Sciatic nerve (tissue), 2 donors: ENCODE measurements around the gene ZNF414. TPM values are rescaled to one million over a fixed set of nuclear protein-coding genes. Genes with fewer than 3 reads are reported as not detected.

Source experiments
- ATAC-seq: fragments of 200-7000 bp; cut with Tn5 transposase; one replicate; pipeline ENCODE4 v1.9.1; 2020; ENCODE audit warnings: mild to moderate bottlenecking, moderate library complexity
- DNase-seq: peaks from one replicate; pipeline ENCODE4 v3.0.0-alpha.2; 2020; ENCODE audit warnings: low spot score
- intact Hi-C: fragments of 100-400 bp; cut with DNase I; formaldehyde crosslinking; loops from one replicate; pipeline ENCODE4 v1.14.2; 2022
- total RNA-seq: library from RNA; stranded (reverse); fragmentation: NEBNext Ultra II Directional; extraction: Animal tissue kit (Norgen Biotek cat#: 25700); gene quantifications from one replicate; pipeline ENCODE4 v1.2.1, GENCODE V29; 2021
- donor health status: DM: no; HTN: no; CAD: no.
- donor health status: DM: no; HTN: no; CAD: no.

ZNF414 gene
- total RNA-seq, 1 donor from 2014 or later = 22.2 TPM

DNA sequence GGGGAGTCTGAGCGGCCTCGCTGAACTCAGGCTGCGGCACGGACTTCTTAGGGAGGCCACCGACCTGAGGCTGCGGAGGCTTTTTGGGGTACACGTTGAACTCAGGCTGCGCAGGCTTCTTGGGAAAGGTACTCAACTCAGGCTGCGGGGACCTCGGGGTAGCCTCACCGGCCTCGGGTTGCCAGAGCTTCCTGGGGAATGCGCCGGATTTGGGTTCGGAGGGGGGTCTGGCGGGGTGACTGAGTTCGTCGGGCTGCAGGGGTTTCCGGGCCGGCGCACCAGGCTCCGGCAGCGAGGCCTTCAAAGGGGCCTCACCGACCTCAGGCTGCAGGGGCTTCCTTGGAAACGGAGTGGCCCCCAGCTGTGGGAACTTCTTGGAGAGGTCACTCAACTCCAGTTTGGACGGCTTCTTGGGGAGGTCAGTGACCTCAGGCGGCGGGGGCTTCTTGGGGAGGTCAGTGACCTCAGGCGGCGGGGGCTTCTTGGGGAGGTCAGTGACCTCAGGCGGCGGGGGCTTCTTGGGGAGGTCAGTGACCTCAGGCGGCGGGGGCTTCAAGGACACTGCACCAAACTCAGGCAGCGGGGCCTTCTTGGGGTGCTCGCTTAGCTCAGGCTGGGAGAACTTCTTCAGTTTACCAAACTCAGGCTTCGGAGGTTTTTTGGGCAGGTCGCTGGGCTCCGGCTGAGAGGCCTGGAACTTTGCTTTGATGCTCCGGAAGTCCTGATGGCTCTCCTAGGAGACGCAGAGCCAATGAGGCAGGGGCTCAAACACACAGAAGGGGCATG, 14.7 kb downstream of the ZNF414 start:
- intact Hi-C loops = no loop called here
- DNase-seq (no peak), ATAC-seq (no peak)

GRCh38 chr19:8498295-8498694, 15.7 kb downstream of the ZNF414 start:
- intact Hi-C loops = no loop called here
- ATAC-seq = no peak
- no peak for DNase-seq

DNA sequence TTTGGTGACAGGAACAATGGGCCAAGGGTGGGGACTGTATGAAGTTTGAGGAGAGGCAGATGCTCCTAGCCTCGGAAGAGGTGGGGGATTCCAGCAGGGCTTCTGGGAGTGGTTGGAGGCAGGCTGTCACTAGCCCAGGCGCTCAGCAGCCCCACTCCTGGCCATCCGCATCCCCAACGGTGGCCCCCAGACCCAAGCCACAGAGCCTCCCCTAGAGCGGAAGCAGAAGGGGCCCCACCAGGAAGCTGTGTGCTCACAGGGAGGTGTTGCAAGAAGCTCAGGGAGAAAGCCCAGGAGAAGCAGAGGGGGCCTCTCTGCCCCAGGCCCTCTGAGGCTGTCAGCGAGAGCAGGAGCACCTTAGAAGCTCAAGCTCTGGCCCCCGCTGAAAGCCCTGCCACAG, 19.8 kb downstream of the ZNF414 start:
- DNase-seq = no peak
- ATAC-seq = peak; percentile 21
- intact Hi-C loops = no loop called here

DNA sequence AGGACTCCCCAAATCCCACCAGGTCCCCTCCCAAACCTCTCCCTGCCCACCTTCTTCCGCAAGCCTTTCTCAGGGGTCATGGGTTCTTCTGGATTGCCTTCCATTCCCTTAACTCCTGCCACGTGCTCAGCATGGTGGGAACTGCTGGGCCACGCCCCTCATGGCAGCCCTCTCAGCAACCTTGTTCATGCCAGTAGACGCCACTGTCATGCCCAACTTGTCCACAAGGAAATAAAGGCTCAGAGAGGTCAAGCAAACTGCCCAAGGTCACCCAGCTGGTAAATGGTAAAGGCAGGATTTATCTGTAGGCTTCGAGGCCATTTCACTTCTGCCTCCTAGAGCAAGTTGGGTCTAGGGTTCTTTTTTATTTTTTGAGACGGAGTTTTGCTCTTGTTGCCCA, 22.4 kb downstream of the ZNF414 start:
- DNase-seq (no peak), ATAC-seq (no peak)
- intact Hi-C loops = no loop called here

DNA sequence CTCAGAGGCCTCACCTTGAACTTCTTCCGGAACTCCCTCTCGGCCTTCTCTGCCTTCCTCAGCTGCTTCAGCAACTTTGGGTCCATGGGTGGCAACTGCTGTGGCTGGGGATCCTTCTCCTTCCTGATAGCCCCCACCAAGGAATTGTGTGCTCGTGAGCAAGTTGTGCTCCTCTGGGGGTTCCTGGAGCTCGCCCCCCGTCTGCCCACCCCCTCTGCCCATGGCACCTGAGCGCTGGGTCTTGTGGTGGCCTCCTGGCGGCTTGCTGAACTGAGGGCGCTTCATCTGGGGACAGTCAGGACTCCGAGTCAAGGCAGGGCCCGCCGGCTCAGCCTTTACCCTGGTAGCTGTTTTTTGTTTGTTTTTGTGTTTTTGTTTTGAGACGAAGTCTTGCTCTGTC, 23.1 kb downstream of the ZNF414 start:
- intact Hi-C loops = no loop called here
- ATAC-seq = no peak
- DNase-seq = no peak

DNA sequence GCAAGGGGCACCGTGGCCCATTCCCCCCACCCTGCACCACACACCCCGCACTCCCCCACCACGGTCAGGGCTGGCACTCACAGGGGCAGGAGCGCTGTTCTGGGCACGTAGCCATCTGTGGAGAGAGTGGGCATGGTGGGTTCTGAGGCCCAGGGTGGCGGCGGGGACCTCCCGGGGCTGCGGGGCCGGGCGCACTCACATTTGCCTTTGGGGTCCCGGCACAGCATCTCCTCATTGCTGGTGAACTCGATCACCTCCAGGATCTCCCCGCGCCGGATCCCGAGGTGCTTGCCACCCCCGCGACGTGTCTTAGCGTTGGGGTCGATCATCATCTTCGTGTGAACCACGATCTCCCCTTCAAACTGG, 23.6 kb downstream of the ZNF414 start:
- ATAC-seq (no peak), DNase-seq (no peak)
- intact Hi-C loops = no loop called here

GRCh38 chr19:8489561-8490394, 24.2 kb downstream of the ZNF414 start:
- intact Hi-C loops = no loop called here
- no peak for ATAC-seq

DNA sequence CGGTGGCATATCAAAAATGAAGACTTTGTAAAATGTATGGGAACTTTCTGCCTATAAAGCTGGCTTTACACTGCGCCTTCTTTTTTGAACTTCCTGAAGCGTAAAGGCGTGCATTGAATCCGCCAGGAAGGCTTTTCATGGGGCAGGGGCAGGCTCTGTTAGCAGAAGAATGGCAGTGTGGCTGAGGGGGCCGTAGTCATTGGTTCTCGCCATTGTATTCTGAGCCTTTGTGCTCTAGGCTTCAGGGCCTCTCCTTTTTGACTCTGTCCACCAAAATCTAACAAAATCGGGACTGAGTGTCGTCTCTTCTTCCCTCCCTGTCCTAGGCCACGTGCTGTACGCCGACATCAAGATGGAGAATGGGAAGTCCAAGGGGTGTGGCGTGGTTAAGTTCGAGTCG, 25.6 kb downstream of the ZNF414 start:
- ATAC-seq (no peak), DNase-seq (no peak)
- intact Hi-C loops = no loop called here

More at GRCh38 chr19:8489561-8490394, 24.2 kb downstream of the ZNF414 start:
- no peak for DNase-seq

DNA sequence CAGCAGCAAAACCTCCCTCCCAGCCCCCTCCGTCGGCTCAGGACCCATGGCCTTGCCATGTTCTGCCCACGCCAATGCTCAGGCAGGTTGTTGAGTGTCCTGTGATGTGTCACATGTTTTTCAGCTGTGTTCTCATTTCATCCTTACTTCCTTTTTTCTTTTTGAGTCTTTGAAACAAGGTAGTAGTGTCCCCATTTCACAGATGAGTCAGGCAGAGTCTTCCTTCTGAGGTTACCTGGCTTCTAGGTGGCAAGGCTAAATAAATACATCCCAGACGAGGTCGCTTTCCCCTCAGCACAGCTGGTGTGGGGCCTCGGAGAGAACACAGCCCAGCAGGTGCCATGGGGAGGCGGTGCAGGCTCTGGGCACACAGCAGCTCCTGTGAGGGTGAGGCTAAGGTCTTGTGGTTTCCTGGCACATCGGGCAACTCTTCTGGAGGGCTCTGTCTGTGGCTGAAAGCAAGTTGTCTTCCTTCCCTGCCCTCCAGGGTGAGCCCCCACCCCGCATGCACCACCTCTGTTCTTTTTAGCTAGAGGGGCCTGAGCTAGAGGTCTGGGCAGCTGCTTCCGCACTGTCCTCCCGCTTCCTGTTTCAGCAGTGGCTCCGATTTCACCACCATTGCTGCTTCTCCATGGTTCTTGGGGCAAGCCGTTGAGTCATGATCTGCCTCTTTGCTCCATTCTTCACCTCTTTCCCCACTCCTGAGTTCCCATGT, 26.7 kb downstream of the ZNF414 start:
- DNase-seq (no peak), ATAC-seq (peak; percentile 63)
- intact Hi-C loops = no loop called here

- DNase-seq = no peak
- no peak for ATAC-seq
- intact Hi-C loops = no loop called here
These were observed 27.3 kb downstream of the ZNF414 start for GRCh38 chr19:8486661-8487136.

DNA sequence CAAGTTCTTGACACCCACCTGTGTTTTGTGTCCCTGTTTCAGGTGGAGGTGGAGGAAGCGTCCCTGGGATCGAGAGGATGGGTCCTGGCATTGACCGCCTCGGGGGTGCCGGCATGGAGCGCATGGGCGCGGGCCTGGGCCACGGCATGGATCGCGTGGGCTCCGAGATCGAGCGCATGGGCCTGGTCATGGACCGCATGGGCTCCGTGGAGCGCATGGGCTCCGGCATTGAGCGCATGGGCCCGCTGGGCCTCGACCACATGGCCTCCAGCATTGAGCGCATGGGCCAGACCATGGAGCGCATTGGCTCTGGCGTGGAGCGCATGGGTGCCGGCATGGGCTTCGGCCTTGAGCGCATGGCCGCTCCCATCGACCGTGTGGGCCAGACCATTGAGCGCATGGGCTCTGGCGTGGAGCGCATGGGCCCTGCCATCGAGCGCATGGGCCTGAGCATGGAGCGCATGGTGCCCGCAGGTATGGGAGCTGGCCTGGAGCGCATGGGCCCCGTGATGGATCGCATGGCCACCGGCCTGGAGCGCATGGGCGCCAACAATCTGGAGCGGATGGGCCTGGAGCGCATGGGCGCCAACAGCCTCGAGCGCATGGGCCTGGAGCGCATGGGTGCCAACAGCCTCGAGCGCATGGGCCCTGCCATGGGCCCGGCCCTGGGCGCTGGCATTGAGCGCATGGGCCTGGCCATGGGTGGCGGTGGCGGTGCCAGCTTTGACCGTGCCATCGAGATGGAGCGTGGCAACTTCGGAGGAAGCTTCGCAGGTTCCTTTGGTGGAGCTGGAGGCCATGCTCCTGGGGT, 28.2 kb downstream of the ZNF414 start:
- no peak for ATAC-seq
- no peak for DNase-seq
- intact Hi-C loops = no loop called here

- no peak for DNase-seq
- peak; percentile 16 for ATAC-seq
- intact Hi-C loops = no loop called here
These were observed 29.6 kb downstream of the ZNF414 start for GRCh38 chr19:8484331-8484894.

DNA sequence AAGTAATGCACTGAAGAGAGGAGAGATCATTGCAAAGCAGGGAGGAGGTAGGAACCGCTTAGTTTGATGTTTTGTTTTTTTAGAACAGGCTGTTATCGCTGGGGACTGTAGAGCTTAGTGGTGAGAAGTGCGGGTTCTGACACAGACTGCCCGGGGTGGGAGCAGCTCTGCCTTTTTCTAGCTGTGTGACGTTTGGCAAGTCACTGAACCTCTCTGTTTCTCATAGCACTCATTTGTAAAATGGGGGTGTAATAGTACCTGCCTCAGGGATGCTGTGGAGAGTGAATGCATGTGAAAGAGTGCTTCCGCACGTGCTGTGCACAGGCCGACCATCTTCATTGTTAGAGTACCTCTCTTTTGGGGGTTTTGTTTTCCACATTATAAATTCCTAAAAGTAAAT, 30.8 kb downstream of the ZNF414 start:
- intact Hi-C loops = no loop called here
- no peak for ATAC-seq
- DNase-seq = no peak

GRCh38 chr19:8482696-8483095, 31.3 kb downstream of the ZNF414 start:
- intact Hi-C loops = no loop called here
- ATAC-seq (no peak), DNase-seq (no peak)

- DNase-seq (no peak), ATAC-seq (no peak)
- intact Hi-C loops = no loop called here
These were observed 32.4 kb downstream of the ZNF414 start for GRCh38 chr19:8481616-8482015.

DNA sequence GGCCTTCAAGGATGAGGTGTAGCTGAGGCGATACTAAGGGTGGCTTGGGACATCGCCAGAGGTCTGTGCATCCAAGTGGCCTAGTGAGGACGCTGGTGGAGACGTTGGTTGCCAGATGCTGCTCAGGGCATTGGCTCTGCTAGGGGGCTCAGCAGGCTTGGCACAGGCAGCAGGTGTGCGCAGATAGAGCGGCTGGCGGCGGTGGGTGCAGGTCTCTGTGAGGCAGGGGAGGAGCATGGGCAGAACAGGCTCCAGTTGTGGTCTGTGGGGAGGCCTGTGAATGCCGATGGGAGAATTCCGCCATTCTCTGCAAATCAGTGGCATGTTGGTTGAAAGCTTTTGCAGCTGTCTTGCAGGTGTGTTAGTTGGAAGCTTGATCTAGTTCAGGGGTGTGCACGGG, 32.8 kb downstream of the ZNF414 start:
- intact Hi-C loops = no loop called here
- ATAC-seq = no peak
- DNase-seq = no peak

DNA sequence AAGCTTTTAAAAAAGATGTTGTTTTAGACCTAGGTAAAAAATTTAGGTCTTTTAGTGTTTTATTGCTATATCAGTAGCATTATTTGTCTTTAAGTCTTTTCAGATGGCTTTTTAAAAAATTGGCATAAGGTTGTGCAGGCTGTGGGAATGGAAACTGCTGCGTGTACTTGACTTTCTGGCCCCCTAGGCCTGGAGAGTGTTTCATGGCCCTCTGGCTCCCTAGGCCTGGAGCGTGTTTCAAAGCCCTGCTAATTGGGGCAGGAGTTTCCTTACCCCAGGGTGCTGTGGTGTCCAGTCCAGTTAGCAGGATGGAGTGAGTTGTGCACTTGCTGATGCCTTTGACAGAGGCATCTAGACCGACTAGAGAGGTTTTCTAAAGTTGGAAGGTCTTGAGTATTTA, 35.4 kb downstream of the ZNF414 start:
- DNase-seq (no peak), ATAC-seq (peak; percentile 44)
- intact Hi-C loops = no loop called here

DNA sequence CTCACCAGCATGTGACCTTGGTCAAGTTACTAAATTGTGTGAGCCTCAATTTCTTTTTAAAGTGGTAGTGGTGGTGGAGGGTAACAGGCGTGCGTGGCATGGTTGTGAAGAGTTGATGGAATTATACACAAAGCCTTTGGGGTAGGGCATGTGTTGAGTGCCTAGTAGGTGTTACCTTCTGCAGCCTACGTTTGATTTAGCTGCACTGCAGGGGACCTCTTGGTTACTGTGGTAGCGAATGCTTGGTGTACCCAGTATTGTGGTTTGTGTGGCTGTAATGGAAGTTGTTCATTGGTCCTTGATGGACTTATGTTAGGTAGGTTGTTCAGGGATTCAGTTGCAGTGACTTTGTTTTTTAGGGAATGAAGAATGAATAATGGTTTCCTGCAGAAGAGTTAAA, 36.1 kb downstream of the ZNF414 start:
- ATAC-seq = no peak
- intact Hi-C loops = no loop called here

DNA sequence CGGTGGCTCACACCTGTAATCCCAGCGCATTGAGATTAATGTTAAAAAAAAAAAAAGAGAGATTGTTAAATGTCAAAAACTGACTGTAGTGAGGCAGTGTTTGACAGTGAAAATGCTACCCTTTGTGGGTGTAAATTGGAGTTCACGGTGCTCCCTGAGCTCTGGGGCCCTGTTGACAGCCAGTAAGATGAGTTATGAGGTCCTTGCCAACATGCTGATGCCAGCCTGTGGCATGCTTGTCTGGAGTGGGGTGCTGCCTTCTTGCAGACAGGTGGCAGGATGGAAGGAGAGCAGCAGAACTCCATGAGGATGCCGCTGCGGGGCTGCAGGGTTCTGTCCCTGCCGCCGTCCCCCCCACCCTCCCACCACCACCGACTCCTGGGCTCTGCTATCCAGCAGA, 37.4 kb downstream of the ZNF414 start:
- ATAC-seq (no peak), DNase-seq (no peak)
- intact Hi-C loops = no loop called here

More for the DNA sequence above, 36.1 kb downstream of the ZNF414 start:
- DNase-seq = no peak
